GM18951 (cell line): ENCODE measurements around the gene TENT5C.

Source experiments
- POLR2A ChIP-seq: IDR thresholded peaks from 4 replicates; pipeline ENCODE4 v1.6.1; 2011; ENCODE audit warnings: mild to moderate bottlenecking; ENCODE audit not compliant: insufficient read length, insufficient read depth; ENCODE audit errors: extremely low read depth
- in situ Hi-C: fragments of 300-500 bp; cut with MboI; formaldehyde crosslinking; loops from one replicate; pipeline ENCODE4 v1.12.0; 2022; ENCODE audit warnings: low sequenced_read_pairs, mixed read lengths, inconsistent platforms; ENCODE audit not compliant: unreplicated experiment

TENT5C gene

GRCh38 chr1:117615474-117615873, 9.6 kb downstream of the TENT5C start:
- in situ Hi-C loops, result no loop called here
- no peak for TF ChIP-seq POLR2A

GRCh38 chr1:117616356-117616755, 10.5 kb downstream of the TENT5C start:
- TF ChIP-seq POLR2A, result no peak
- in situ Hi-C loops, result no loop called here

DNA sequence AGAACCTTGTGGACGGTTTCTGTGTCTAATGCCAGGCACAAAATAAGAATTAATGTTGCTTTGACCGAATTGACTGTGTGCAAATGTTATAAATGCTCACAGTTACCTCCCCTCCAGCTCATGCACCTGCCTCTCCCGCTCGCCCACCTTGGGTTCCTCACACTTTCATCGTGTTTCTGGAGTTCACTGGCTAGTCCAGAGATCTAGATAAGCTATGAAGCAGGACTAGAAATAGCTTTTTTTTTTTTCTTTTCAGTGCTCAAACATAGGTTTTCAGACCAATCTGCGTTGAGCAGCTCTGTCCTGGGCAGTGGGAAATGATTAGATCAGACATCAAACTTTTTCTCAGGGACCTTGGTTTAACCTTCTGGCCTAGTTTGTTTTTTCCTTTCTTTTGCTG, 11.1 kb downstream of the TENT5C start:
- in situ Hi-C loops, result no loop called here
- TF ChIP-seq POLR2A, result no peak

- TF ChIP-seq POLR2A, result no peak
- in situ Hi-C loops, result no loop called here
These were observed 12.7 kb downstream of the TENT5C start for GRCh38 chr1:117618450-117619122.

GRCh38 chr1:117620440-117620839, 14.6 kb downstream of the TENT5C start:
- in situ Hi-C loops, result no loop called here
- TF ChIP-seq POLR2A, result no peak

GRCh38 chr1:117621316-117621715, 15.5 kb downstream of the TENT5C start:
- in situ Hi-C loops, result no loop called here
- TF ChIP-seq POLR2A, result no peak

DNA sequence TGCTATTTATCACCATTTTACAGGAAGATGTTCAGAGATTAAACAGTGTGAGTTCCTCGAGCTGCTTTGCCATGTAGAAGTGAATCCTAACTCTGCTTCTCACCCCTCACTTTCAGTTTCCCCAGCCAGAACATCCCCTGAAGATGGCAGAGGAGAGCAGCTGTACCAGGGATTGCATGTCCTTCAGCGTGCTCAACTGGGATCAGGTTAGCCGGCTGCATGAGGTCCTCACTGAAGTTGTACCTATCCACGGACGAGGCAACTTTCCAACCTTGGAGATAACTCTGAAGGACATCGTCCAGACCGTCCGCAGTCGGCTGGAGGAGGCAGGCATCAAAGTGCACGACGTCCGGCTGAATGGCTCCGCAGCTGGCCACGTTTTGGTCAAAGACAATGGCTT, 16.9 kb downstream of the TENT5C start:
- in situ Hi-C loops, result no loop called here
- TF ChIP-seq POLR2A, result no peak

DNA sequence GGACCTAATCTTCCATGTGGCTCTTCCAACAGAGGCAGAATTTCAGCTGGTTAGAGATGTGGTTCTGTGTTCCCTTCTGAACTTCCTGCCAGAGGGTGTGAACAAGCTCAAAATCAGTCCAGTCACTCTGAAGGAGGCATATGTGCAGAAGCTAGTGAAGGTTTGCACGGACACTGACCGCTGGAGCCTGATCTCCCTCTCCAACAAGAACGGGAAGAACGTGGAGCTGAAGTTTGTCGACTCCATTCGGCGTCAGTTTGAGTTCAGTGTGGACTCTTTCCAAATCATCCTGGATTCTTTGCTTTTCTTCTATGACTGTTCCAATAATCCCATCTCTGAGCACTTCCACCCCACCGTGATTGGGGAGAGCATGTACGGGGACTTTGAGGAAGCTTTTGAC, 17.3 kb downstream of the TENT5C start:
- TF ChIP-seq POLR2A, result no peak
- in situ Hi-C loops, result no loop called here

DNA sequence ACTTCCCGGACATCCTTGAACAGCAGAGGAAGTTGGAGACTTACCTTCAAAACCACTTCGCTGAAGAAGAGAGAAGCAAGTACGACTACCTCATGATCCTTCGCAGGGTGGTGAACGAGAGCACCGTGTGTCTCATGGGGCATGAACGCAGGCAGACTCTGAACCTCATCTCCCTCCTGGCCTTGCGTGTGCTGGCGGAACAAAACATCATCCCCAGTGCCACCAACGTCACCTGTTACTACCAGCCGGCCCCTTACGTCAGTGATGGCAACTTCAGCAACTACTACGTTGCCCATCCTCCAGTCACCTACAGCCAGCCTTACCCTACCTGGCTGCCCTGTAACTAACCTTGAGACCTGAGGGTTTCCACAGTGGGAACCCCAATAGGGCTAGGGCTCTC, 17.9 kb downstream of the TENT5C start:
- in situ Hi-C loops, result no loop called here
- TF ChIP-seq POLR2A, result no peak

DNA sequence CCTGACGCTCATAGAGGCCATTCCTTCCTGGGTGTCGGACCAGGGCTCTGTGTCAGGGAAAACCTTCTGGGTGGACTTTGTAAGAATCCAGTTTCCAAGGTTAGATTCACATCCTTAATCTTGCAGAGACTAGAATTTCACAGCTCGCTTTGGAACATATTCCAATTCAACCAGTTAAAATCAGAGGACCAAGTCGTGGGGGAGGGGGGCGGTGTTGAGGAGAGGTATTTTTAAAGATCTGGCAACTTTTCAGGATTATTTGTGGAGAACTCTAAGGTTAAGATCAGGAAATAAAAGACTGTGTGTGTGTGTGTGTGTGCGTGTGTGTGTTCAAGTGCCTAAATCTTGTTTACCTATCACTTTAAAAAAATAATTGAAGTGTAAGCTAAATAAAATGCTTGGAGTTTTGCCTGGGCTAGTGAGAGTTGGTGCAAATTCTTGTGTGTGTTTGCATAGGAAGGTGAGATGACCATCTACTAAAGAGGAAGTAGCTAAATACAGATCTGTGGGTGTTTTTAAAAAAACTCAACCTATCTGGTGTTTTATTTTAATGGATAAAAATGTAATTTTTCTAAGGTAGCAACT, 21.8 kb downstream of the TENT5C start:
- in situ Hi-C loops, result no loop called here
- TF ChIP-seq POLR2A, result no peak

GRCh38 chr1:117628343-117628742, 22.5 kb downstream of the TENT5C start:
- in situ Hi-C loops, result no loop called here
- TF ChIP-seq POLR2A, result no peak

GRCh38 chr1:117629625-117630422, 24.0 kb downstream of the TENT5C start:
- in situ Hi-C loops, result no loop called here
- TF ChIP-seq POLR2A, result no peak

DNA sequence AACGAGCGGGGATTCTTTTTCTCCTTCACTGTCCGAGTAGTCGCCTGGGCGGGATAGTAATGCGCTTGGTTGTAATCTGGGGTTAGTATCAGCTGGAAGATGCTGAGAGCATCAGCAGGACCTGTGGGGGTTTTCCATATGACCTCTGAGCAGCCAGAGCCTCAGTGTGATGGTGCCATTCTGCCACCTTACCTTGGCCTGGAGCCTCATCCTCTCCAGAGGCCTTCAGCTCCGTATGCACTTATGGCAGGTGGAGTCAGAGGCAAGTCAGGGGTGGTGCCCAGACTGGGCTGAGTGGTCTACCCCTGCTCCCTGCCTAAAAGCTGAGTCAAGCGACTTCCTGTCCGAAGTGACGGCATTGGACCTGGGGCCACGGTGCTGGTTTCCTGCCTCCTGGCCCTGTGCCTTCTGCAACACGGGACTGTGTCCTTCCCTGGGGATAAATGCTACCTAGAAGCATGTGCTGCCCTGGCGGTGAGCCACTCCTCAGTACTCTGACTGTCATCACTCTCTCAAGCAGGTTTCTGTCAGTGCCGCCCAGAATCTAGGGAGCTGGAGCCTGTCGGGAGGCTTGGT, 24.7 kb downstream of the TENT5C start:
- TF ChIP-seq POLR2A, result no peak
- in situ Hi-C loops, result no loop called here

DNA sequence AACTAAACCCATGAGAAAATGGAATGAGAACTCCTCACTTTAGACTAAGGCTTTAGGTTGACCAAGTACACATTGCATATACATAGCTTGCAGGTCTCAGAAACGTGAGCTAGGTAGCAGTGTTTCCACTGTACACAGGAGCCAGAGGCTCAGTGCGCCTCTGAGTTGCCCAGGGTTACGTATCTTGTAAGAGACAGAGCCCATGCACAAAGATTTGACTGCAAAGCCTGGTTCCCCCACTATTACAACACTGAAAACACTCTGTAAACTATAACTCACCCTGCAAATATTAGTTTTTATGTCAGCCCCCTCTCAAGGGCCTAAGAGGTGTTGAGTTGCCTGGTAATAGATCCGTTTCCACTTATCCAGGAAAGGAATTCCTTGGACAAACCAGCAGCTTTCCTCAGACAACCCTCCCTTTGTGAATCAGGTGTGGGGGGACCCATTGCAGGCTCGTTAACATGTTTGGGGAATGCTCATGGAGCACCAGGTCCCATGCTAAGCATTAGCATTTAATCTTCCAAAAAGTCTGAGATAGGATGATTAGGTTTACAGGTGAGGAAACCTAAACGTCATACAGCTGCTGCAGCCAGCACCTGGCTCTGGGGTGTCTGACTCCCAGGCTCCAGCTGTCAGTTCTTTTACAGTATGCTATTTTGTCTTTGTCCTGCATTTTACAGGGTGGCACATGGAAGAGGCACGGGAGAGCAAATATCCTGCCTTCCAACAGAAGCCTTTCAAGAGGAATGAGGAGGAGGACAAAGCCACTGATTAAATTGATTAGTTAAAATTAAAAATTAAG, 25.7 kb downstream of the TENT5C start:
- in situ Hi-C loops, result no loop called here
- TF ChIP-seq POLR2A, result no peak
